ENCODE results near the gene EFCAB14. TPM values are rescaled to one million over a fixed set of nuclear protein-coding genes. Genes with fewer than 3 reads are reported as not detected.
A peak's percentile ranks its signal among the peaks of the same experiment; 100 is the strongest.

EFCAB14 gene
- total and polyA plus RNA-seq, 9 of the 15 experiments (the other 6 are each of a cell fraction or from before 2014, with no cell fraction given) = 7.3 to 49.0 (median 37.3) TPM

GRCh38 chr1:46643368-46643775 is 75.5 kb downstream of the EFCAB14 start (continued):
- TF ChIP-seq HNRNPUL1 (IDR thresholded peaks at IDR 0.05; ENCODE audit: low read length) (no peak), TRIM28 (IDR thresholded peaks at IDR 0.05) (no peak), ZNF655 (CRISPR knock-in tag; IDR thresholded peaks at IDR 0.05) (no peak), NFIC (IDR thresholded peaks at IDR 0.05) (peak; percentile 30; the same call in 1 of the 2 replicates), DNMT1 (IDR thresholded peaks at IDR 0.05) (no peak), ZNF316 (IDR thresholded peaks at IDR 0.05) (no peak), PKNOX1 (IDR thresholded peaks at IDR 0.05) (peak; percentile 42; the same call in 1 of the 2 replicates), HMG20B (CRISPR knock-in tag; IDR thresholded peaks at IDR 0.05) (no peak), ZNF609 (CRISPR knock-in tag; IDR thresholded peaks at IDR 0.05; ENCODE audit: borderline replicate concordance) (no peak), HMBOX1 (IDR thresholded peaks at IDR 0.05) (peak; percentile 65), ZBTB8A (IDR thresholded peaks at IDR 0.05; ENCODE audit: partially characterized antibody) (no peak), ZNF589 (CRISPR knock-in tag; IDR thresholded peaks at IDR 0.05; ENCODE audit: low read depth) (no peak), PBX2 (CRISPR knock-in tag; IDR thresholded peaks at IDR 0.05; ENCODE audit: low read depth) (no peak), PBX2 (tag; conservative IDR thresholded peaks at IDR 0.05; ENCODE audit: low read depth) (peak; percentile 91)

All from K562 (cell line).